HG03442 (cell line): ENCODE data around the gene FSTL4.

ENCODE experiments used
- ATAC-seq: cut with Tn5 transposase; IDR thresholded peaks from one replicate; pipeline ENCODE4 v1.9.1; 2021; ENCODE audit warnings: mild to moderate bottlenecking, moderate library complexity; ENCODE audit not compliant: unreplicated experiment

FSTL4 gene

DNA sequence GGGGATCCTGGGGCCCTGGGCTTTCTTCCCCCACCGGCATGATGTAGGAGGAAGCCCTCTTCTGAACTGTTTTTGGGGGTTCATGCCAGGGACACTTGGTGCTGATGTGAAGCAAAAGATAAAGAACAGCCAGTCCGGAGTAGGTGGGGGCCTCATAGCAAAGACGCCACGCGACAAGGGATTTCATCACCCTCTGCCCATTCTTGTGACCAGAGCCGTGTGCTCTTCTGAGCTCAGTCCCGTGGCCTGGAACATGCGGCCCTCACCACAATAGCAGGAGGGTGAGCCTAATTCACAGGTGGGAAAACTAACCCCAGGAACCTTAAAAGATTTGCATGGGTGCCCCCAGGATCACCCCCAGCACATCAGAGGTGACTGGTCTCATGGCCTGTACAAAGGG lies 334.6 kb downstream of the FSTL4 start:
- ATAC-seq: no peak

DNA sequence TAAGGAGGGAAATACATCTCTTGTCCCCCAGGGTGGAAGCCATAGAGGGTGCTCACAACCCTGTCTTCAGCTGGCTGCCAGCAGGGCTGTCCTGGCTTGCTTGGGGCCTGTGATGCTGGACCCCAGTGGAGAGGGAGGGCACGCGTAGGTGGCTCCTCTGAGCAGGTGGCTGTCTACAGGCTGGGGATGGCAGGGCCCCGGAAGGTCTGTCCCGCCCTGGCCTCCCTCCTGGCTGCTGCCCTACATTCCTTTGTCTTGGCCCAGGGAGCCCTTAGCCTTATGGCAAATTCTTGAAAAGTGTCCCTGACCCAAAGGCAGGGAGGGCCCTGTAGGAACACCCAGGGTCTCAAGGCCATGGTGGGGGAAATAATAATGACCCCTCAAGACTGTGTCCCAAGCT lies 336.2 kb downstream of the FSTL4 start:
- no peak for ATAC-seq

GRCh38 chr5:133275631-133276030 lies 336.7 kb downstream of the FSTL4 start:
- ATAC-seq: no peak

DNA sequence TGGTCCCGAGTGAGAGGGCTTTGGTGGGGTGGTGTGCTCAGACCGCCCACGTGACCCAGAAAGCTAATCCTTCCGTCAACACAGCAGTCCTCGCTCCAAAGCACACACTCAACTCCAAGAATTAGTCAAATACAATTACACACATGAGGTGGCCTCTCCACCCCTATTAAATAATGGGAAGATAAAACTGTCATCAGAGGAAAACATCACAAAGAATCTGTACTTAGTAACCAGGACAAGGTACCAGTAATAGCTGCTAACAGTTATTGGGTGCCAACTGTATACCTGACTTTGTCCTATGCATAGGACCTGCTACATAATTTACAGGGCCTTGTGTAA lies 337.8 kb downstream of the FSTL4 start:
- no peak for ATAC-seq

- ATAC-seq: no peak
These were observed 338.4 kb downstream of the FSTL4 start for GRCh38 chr5:133273661-133274596.

GRCh38 chr5:133272345-133272744 lies 340.0 kb downstream of the FSTL4 start:
- no peak for ATAC-seq

- ATAC-seq: no peak
These were observed 340.7 kb downstream of the FSTL4 start for GRCh38 chr5:133271606-133272005.

DNA sequence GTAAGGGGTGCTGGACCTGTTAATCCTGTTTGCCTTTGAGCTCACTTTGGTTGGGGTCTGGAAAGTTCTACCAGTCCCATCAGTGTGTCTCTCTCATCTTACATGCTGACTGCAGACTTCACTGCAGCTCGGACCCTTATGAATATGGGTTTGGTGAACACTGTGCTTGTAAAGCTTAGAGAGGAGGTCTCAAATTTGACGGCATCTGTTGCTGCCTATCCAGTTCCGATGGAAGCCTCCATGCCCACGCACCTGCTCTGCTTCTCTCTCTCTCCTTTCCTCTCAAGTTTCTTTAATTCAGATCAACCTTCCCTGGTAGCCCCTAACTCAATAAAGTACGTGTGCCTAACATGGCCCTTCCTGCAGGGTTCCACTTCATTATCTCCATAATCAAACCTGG lies 342.6 kb downstream of the FSTL4 start:
- no peak for ATAC-seq

GRCh38 chr5:133267601-133268000 lies 344.7 kb downstream of the FSTL4 start:
- ATAC-seq: no peak

GRCh38 chr5:133266966-133267365 lies 345.4 kb downstream of the FSTL4 start:
- ATAC-seq: no peak

DNA sequence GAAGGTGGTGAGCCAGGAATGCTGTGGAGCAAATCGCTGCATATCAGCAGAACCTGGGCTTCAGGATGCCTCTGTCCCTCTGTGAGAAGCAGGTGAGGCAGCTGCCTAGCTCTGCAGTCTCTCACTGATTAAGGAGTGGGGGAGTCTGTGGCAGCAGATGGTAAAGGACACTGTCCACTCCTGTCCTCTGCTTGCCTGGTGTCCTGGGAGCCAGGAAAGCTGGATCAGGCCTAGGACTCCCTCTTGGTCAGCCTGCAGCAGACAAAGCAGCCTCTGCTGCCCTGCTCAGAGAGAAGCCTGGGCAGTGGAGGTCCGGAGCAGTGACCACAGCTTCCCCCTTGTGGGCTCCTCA lies 345.8 kb downstream of the FSTL4 start:
- ATAC-seq: no peak

GRCh38 chr5:133265720-133266526 lies 346.4 kb downstream of the FSTL4 start:
- no peak for ATAC-seq

DNA sequence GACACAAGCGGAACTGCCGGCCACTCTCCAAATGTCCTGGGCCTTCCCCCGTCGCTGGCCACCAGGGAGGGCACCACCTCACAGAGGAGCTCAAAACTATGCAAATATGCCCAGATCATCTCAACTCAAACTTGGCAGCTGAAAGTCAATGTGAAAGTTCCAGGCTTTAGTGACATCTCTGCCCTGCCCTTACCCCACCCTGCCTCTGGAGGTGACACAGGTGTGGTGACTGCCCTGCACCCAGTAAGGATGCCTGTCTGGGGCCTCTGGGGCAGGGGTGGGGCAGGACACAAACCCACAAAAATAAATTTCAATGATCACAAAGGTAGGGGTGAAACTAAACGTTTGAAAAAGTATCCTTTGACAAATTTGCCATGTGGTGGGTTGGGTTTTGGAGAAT lies 347.1 kb downstream of the FSTL4 start:
- ATAC-seq: no peak

DNA sequence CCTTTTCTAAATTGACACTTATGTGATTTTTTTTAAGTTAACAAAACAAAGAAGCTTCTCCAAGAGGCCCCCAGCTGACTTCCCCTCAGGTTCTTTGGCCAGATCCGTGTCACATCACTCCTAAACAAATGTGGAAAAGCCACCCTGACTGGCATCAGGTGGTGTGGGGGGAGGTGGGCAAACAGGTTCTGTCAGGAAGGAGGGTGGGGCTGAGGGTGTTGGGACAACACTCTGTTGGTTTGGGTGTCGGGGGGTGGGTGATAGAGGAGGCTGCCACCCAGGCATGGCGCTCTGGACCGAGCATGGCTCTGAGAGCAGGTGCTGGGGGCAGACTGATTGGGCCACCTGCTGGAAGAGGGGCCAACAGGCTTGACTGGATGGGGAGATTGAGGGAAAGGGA lies 349.7 kb downstream of the FSTL4 start:
- ATAC-seq: no peak

DNA sequence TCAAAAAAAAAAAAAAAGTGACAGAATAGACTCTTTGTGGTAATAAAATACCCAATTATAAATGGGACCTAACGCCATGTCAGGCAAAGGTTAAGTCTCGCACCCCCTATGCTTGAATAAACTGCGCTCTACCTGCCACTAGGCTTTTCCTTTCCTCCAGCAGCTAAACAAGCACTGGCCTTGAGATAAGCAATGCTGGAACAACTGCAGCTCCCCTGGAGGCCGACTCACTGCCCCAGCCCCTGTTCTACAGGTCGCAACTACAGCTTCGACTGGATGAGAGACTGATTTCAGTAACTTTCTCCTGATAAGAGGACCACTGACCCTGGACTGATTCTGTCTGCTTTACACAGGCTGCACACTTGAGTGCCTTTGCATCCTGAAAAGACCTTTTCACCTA lies 350.3 kb downstream of the FSTL4 start:
- ATAC-seq: no peak

DNA sequence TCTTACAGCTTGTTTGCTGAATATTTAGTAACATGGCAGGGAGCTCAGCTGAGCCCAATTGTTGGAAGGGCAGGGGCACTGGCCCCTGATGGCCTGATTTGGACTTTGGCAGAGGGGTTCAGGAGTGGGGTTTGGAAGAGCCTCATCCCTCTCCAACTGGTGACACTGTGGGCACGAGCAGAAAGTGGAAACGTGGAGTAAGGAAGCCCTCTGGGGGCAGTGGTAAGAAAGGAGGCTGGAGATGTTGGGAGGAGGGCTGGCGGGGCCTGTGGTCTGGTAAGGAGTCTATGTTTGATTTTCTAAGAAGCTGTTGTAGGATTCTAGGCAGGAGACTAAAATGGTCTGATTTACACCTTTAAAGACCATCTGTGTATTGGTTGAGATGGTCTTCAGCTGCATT lies 351.6 kb downstream of the FSTL4 start:
- ATAC-seq: no peak

DNA sequence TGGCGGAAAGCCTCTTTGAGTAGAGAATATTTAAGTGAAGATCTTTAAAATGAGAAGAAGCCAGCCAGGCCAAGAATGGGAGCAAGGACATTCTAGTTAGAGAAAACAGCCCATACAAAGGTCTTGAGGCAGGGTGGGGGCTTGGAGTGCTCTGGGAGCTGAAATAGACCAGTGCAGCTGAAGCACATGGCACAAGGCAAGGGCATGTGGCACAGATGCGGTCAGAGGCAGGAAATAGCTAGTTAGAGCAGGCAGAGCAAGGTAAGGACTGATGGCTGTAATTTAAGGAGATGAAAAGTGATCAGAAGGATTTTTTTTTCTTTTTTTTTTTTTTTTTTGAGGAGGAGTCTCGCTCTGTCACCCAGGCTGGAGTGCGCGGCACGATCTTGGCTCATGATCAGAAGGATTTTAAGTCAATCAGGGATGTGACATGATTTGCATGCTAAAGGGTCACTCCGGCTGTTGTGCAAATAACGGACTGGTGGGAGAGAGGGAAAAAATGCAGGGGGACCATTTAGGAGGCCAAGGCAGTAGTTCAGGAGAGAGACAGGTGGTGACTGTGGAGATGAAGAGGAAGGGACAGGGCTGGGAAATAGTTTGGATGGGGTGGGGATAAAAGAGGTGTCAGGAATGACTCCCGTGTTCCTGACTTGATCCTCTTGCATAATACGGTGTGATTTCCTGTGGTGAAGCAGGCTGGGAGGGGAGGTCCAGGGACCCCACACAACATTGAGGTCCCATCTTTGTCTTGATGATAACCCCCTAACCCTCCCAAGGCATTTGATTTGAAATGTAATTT lies 352.9 kb downstream of the FSTL4 start:
- ATAC-seq: no peak

- no peak for ATAC-seq
These were observed 354.4 kb downstream of the FSTL4 start for GRCh38 chr5:133257977-133258376.

- ATAC-seq: no peak
These were observed 356.1 kb downstream of the FSTL4 start for GRCh38 chr5:133256276-133256675.

DNA sequence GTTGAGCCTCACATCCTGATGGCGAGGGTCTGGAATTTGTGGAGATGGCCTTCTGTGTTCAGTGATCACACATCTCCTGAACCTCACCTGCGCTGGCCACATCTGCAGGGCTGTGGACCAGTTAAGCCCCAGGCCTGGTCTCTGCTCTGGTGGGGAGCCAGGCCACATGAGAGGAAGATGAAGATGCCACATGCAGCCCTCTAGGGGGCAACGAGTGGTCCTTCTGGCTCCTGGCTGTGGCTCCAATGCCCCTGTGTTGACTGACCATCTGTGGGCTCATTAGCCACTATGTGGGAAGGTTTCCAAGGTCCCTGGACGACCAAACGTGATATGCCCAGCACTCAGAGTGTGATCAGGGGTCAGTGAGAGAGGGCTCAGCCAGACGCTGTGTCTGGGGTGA lies 357.5 kb downstream of the FSTL4 start:
- no peak for ATAC-seq

- ATAC-seq: no peak
These were observed 358.7 kb downstream of the FSTL4 start for GRCh38 chr5:133253671-133254070.
